Measurements from ENCODE around the gene TTR. TPM values are rescaled to one million over a fixed set of nuclear protein-coding genes. Genes with fewer than 3 reads are reported as not detected.

TTR gene
- total RNA-seq, 4 donors from 2014 or later = not detected

DNA sequence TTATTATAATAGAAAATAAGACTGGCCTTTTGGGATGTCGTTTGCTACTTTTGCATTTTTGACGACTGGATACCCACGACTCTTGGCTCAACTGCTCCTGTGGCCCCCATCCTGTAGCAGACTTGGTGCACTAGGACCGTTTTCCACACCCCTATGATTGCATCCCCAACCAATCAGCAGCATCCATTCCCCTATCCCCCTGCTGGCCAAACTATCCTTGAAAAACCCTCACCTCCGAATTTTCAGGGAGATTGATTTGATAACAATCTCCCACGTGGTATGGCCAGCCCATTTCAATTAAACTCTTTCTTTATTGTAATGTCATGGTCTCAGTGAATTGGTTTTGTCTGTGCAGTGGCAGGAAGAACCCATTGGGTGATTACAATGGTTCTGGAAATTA, 37.9 kb upstream of the TTR start:
- WGBS, 2 donors (ENCODE audit: low coverage in 1 of 2) = 29 to 41% methylated on average over 1 to 6 of the region's 6 CpGs
- H3K27me3 ChIP-seq = no peaks in the 10 kb centered on the region
- H3K36me3 ChIP-seq = no peaks in the 10 kb centered on the region
- H3K4me1 ChIP-seq = no peaks in the 10 kb centered on the region
- no peak overlapping the region for H3K27ac ChIP-seq
- no peak overlapping the region for H3K4me3 ChIP-seq
- H3K9me3 ChIP-seq = no peaks in the 10 kb centered on the region
- ATAC-seq = no peak
- TF ChIP-seq POLR2AphosphoS5 (IDR thresholded peaks at IDR 0.05) (no peak), POLR2A (IDR thresholded peaks at IDR 0.05) (no peak), EP300 (IDR thresholded peaks at IDR 0.05) (no peak)
- TF ChIP-seq, protein P1, sequence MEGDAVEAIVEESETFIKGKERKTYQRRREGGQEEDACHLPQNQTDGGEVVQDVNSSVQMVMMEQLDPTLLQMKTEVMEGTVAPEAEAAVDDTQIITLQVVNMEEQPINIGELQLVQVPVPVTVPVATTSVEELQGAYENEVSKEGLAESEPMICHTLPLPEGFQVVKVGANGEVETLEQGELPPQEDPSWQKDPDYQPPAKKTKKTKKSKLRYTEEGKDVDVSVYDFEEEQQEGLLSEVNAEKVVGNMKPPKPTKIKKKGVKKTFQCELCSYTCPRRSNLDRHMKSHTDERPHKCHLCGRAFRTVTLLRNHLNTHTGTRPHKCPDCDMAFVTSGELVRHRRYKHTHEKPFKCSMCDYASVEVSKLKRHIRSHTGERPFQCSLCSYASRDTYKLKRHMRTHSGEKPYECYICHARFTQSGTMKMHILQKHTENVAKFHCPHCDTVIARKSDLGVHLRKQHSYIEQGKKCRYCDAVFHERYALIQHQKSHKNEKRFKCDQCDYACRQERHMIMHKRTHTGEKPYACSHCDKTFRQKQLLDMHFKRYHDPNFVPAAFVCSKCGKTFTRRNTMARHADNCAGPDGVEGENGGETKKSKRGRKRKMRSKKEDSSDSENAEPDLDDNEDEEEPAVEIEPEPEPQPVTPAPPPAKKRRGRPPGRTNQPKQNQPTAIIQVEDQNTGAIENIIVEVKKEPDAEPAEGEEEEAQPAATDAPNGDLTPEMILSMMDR (IDR thresholded peaks at IDR 0.05) = no peak

DNA sequence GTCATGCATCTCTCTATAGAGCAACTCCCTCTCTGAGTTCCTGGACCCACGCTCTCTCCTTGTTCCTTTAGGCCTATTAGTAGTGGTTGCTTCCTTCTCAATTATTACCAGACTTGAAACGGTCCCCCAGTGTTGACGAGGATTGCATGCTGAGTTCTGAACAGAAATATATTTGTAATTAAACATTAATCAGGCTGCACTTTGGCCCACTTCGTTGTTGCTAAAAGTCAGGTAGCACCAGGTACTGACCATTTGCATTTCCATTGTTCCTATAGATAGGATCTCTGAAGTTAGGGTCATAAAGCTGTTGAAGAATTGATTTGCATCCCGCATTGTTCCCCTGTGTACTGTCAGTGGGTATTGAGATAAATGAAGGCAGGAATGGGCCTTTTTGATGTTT, 36.9 kb upstream of the TTR start:
- ATAC-seq = no peak
- Histone ChIP-seq H3K36me3 (no peaks in the 10 kb centered on the region), H3K27ac (no peak overlapping the region), H3K4me3 (no peak overlapping the region), H3K4me1 (no peaks in the 10 kb centered on the region), H3K27me3 (no peaks in the 10 kb centered on the region), H3K9me3 (no peaks in the 10 kb centered on the region)
- WGBS, 2 donors (ENCODE audit: low coverage in 1 of 2) = 69 to 86% methylated on average over 3 to 4 of the region's 5 CpGs
- TF ChIP-seq EP300 (IDR thresholded peaks at IDR 0.05) = no peak
- no peak for TF ChIP-seq POLR2A (IDR thresholded peaks at IDR 0.05)
- TF ChIP-seq, protein P1 (IDR thresholded peaks at IDR 0.05) = no peak
- TF ChIP-seq POLR2AphosphoS5 (IDR thresholded peaks at IDR 0.05) = no peak

DNA sequence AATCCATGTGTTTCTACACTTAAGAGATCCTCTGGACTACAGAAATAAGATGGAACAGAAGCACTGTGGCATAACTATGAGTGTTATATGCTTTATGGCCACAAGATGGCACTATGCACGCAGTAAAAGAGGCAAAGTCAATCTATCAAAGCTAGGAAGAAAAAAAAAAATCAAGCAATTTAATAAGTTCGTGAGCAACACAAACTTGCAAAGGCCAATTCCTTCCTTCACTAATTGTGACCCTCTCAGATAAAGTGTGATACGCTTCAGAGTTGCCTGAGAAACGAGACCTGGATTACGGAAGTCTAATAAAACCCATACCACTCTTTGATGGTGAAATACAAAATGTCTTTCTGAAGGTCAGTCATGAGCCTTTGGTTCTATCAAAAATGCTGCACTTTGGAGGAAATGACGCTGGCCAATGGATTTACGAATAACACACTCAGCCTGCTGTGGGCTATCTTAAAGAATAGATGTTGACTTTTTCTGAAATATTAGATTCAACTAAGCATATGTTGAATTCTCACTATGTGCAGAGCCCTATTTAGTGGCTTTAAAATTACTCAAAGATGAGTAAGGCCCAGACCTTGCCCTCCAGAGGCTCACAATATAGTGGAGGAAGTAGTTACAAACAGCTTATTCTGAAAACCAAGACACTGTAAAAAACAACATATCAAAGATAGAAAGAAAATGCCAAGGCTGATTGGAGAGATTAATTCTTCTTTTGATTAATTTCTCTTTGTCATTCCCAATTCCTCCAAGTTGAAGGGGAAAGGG, 35.5 kb upstream of the TTR start:
- 15 to 17% methylated on average over 7 of the region's 7 CpGs for WGBS, 2 donors (ENCODE audit: low coverage in 1 of 2)
- Histone ChIP-seq H3K27ac (no peak overlapping the region), H3K36me3 (no peaks in the 10 kb centered on the region), H3K4me1 (no peaks in the 10 kb centered on the region), H3K9me3 (no peaks in the 10 kb centered on the region), H3K27me3 (no peaks in the 10 kb centered on the region), H3K4me3 (no peak overlapping the region)
- peak; percentile 36 for ATAC-seq
- no peak for TF ChIP-seq POLR2AphosphoS5 (IDR thresholded peaks at IDR 0.05)
- TF ChIP-seq, protein P1 (IDR thresholded peaks at IDR 0.05) = peak; percentile 66 to 86 (median 78)

DNA sequence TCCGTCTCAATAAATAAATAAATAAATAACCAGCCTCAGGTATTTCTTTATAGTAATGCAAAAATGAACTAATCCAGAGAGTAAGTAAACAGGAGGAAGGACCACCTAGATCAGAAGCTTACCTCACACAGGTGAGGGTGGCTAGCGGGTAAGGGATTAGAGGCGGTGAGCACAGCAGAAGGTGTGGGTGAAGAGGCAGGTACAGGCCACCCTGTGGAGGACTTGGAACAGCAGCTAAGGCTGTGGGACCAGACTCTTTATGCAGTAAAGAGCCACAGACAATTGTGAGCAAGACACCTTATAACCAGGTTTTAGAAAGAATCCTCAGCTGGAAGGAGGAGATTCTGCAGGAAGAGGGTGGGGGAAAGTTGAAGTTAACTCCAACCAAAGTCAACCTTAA, 34.2 kb upstream of the TTR start:
- TF ChIP-seq POLR2AphosphoS5 (IDR thresholded peaks at IDR 0.05) (no peak), POLR2A (IDR thresholded peaks at IDR 0.05) (no peak), EP300 (IDR thresholded peaks at IDR 0.05) (no peak)
- TF ChIP-seq, protein P1 (IDR thresholded peaks at IDR 0.05) = no peak
- H3K4me3 ChIP-seq = no peak overlapping the region
- H3K27ac ChIP-seq = no peak overlapping the region
- H3K9me3 ChIP-seq = no peaks in the 10 kb centered on the region
- no peaks in the 10 kb centered on the region for H3K27me3 ChIP-seq
- no peaks in the 10 kb centered on the region for H3K36me3 ChIP-seq
- 80 to 100% methylated on average over 2 to 3 of the region's 3 CpGs for WGBS, 2 donors (ENCODE audit: low coverage in 1 of 2)
- H3K4me1 ChIP-seq = no peaks in the 10 kb centered on the region
- ATAC-seq = no peak

DNA sequence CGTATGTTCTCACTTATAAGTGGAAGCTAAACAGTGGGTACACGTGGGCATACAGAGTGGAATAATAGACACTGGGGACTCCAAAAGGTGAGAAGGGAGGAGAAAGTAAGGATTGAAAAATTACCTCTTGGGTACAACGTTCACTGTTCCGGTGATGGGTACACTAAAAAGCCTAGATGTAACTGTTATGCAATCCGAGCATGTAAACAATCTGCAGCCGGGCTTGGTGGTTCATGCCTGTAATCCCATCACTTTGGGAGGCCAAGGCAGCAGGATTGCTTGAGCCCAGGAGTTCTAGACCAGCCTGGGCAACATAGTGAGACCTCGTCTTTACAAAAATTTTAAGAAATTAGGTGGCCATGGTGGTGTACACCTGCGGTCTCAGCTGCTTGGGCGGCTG, 33.1 kb upstream of the TTR start:
- no peak for ATAC-seq
- H3K27me3 ChIP-seq = no peaks in the 10 kb centered on the region
- H3K27ac ChIP-seq = no peak overlapping the region
- 73 to 82% methylated on average over 8 to 9 of the region's 9 CpGs for WGBS, 2 donors (ENCODE audit: low coverage in 1 of 2)
- no peaks in the 10 kb centered on the region for H3K4me1 ChIP-seq
- no peak overlapping the region for H3K4me3 ChIP-seq
- no peaks in the 10 kb centered on the region for H3K36me3 ChIP-seq
- no peaks in the 10 kb centered on the region for H3K9me3 ChIP-seq
- TF ChIP-seq POLR2A (IDR thresholded peaks at IDR 0.05) = no peak
- TF ChIP-seq, protein P1 (IDR thresholded peaks at IDR 0.05) = no peak
- TF ChIP-seq POLR2AphosphoS5 (IDR thresholded peaks at IDR 0.05) = no peak
- no peak for TF ChIP-seq EP300 (IDR thresholded peaks at IDR 0.05)
